HepG2 (cell line): Measurements from ENCODE around the gene NDUFC1. TPM values are rescaled to one million over a fixed set of nuclear protein-coding genes. Genes with fewer than 3 reads are reported as not detected.

Experiments
- ADNP ChIP-seq: sonication (generic); formaldehyde crosslinking; IDR thresholded peaks from 2 replicates; pipeline ENCODE4 v1.4.0; 2020; ENCODE audit warnings: missing genetic modification reagents
- AGO1 ChIP-seq: fragments of 200-400 bp; formaldehyde crosslinking; IDR thresholded peaks from 2 replicates; pipeline ENCODE4 v1.6.1; 2017; ENCODE audit warnings: mild to moderate bottlenecking, low read depth, low read length, moderate library complexity; ENCODE audit not compliant: poor library complexity, severe bottlenecking
- ARNTL ChIP-seq: sonication (generic); formaldehyde crosslinking; IDR thresholded peaks from 2 replicates; pipeline ENCODE4 v1.4.0; 2020; ENCODE audit warnings: mild to moderate bottlenecking, missing genetic modification reagents
- ETV5 ChIP-seq: IDR thresholded peaks from 2 replicates; pipeline ENCODE4 v1.6.1; 2018; ENCODE audit warnings: missing biosample characterization, missing genetic modification reagents, inconsistent platforms, borderline replicate concordance
- EZH2 ChIP-seq: conservative IDR thresholded peaks from 2 replicates; pipeline ENCODE4 v1.6.1; 2012; ENCODE audit warnings: mild to moderate bottlenecking, low read depth, low read length, moderate library complexity
- FOXK1 ChIP-seq: sonication (generic); formaldehyde crosslinking; IDR thresholded peaks from 2 replicates; pipeline ENCODE4 v1.4.0; 2020; ENCODE audit warnings: low read depth, missing genetic modification reagents, borderline replicate concordance
- GATAD2A ChIP-seq: IDR thresholded peaks from 2 replicates; pipeline ENCODE4 v1.6.1; 2016
- IKZF4 ChIP-seq: sonication (generic); formaldehyde crosslinking; IDR thresholded peaks from 2 replicates; pipeline ENCODE4 v1.5.1; 2020; ENCODE audit warnings: borderline replicate concordance, mild to moderate bottlenecking, low read depth, missing genetic modification reagents; ENCODE audit errors: not compliant biosample characterization
- IRX3 ChIP-seq: sonication (generic); formaldehyde crosslinking; IDR thresholded peaks from 2 replicates; pipeline ENCODE4 v1.8.1; 2023; ENCODE audit warnings: mild to moderate bottlenecking, low read depth, missing genetic modification reagents, borderline replicate concordance
- MTF2 ChIP-seq: sonication (generic); formaldehyde crosslinking; IDR thresholded peaks from 2 replicates; pipeline ENCODE4 v1.5.0; 2020; ENCODE audit warnings: missing genetic modification reagents, borderline replicate concordance
- PAXIP1 ChIP-seq: sonication (generic); formaldehyde crosslinking; conservative IDR thresholded peaks from 2 replicates; pipeline ENCODE4 v1.4.0; 2020; ENCODE audit warnings: mild to moderate bottlenecking, missing genetic modification reagents, moderate library complexity
- SRSF4 ChIP-seq: fragments of 200-400 bp; formaldehyde crosslinking; IDR thresholded peaks from one replicate; pipeline ENCODE4 v1.6.1; 2018; ENCODE audit warnings: mild to moderate bottlenecking, low read depth, low read length, moderate library complexity; ENCODE audit not compliant: poor library complexity, severe bottlenecking
- TEF ChIP-seq: sonication (generic); formaldehyde crosslinking; IDR thresholded peaks from 2 replicates; pipeline ENCODE4 v1.5.0; 2020; ENCODE audit warnings: missing genetic modification reagents
- ZBTB20 ChIP-seq: sonication (generic); formaldehyde crosslinking; IDR thresholded peaks from 2 replicates; pipeline ENCODE4 v1.8.1; 2023; ENCODE audit warnings: missing genetic modification reagents, low read depth, mild to moderate bottlenecking, borderline replicate concordance
- ZC3H4 ChIP-seq: sonication (generic); formaldehyde crosslinking; IDR thresholded peaks from 2 replicates; pipeline ENCODE4 v1.4.0; 2020; ENCODE audit warnings: missing genetic modification reagents, borderline replicate concordance
- ZFP82 ChIP-seq: sonication (generic); formaldehyde crosslinking; IDR thresholded peaks from 2 replicates; pipeline ENCODE4 v1.5.1; 2020; ENCODE audit warnings: mild to moderate bottlenecking, missing genetic modification reagents, borderline replicate concordance
- ZNF556 ChIP-seq: sonication (generic); formaldehyde crosslinking; IDR thresholded peaks from 2 replicates; pipeline ENCODE4 v1.4.0; 2020; ENCODE audit warnings: mild to moderate bottlenecking, missing genetic modification reagents, borderline replicate concordance
- ZNF564 ChIP-seq: sonication (generic); formaldehyde crosslinking; IDR thresholded peaks from 2 replicates; pipeline ENCODE4 v1.8.1; 2023; ENCODE audit warnings: mild to moderate bottlenecking, missing genetic modification reagents
- ZNF703 ChIP-seq: sonication (generic); formaldehyde crosslinking; IDR thresholded peaks from 2 replicates; pipeline ENCODE4 v1.5.1; 2020; ENCODE audit warnings: missing genetic modification reagents, mild to moderate bottlenecking, moderate library complexity, borderline replicate concordance
- ZNF781 ChIP-seq: sonication (generic); formaldehyde crosslinking; IDR thresholded peaks from 2 replicates; pipeline ENCODE4 v1.5.1; 2020; ENCODE audit warnings: borderline replicate concordance, mild to moderate bottlenecking, missing genetic modification reagents; ENCODE audit errors: not compliant biosample characterization
- polyA plus RNA-seq, 8 experiments: library from polyadenylated mRNA; depleted of rRNA in 3 of 8; stranded (reverse) in 7 of 8; unstranded in 1 of 8; fragments of >200 nt; fragmentation: Illumina TruSeq in 4 of 8; extraction: Trizol in 4 of 8; gene quantifications; 2 replicates each; pipeline versions ENCODE4 v1.2.1 to v1.2.3, GENCODE V29; 2011 to 2016; ENCODE audit warnings: low read depth in 4 of 8, missing spikeins in 1 of 8, mixed read lengths in 1 of 8; ENCODE audit not compliant: insufficient read depth in 1 of 8
- total RNA-seq, 5 experiments: library from RNA; depleted of rRNA; stranded (reverse); fragments of >200 nt; fragmentation: Illumina TruSeq; extraction: Trizol; gene quantifications; 2 replicates each; pipeline ENCODE4 v1.2.3, GENCODE V29; 2016; ENCODE audit warnings: low read depth in 1 of 5
- TF ChIP-seq, protein P1 (sequence below): sonication (generic); formaldehyde crosslinking; IDR thresholded peaks from 2 replicates; pipeline ENCODE4 v1.5.1; 2020; ENCODE audit warnings: missing genetic modification reagents, mild to moderate bottlenecking, borderline replicate concordance
- TF ChIP-seq, protein P2 (sequence below): sonication (generic); formaldehyde crosslinking; IDR thresholded peaks from 2 replicates; pipeline ENCODE4 v1.8.1; 2023; ENCODE audit warnings: mild to moderate bottlenecking, inconsistent platforms, moderate library complexity, missing genetic modification reagents, borderline replicate concordance

The NDUFC1 gene
- total and polyA plus RNA-seq, 2 of the 13 experiments (the other 11 are each of a cell fraction or from before 2014, with no cell fraction given), result 43.4 to 96.4 TPM

GRCh38 chr4:139295206-139295941, 6.9 kb downstream of the NDUFC1 start (continued):
- TF ChIP-seq ZNF556 (CRISPR knock-in tag), result peak; percentile 87; the same call in 1 of the 2 replicates
- TF ChIP-seq GATAD2A (CRISPR knock-in tag), result peak; percentile 68; the same call in 1 of the 2 replicates
- TF ChIP-seq AGO1, result no peak
- TF ChIP-seq ZNF564 (CRISPR knock-in tag), result peak; percentile 67
- TF ChIP-seq ZC3H4 (CRISPR knock-in tag), result 0 out of 2 replicates have a peak, but pooled peaks have one; percentile 55
- TF ChIP-seq ZBTB20, result no peak
- TF ChIP-seq TEF (CRISPR knock-in tag), result no peak
- TF ChIP-seq FOXK1 (CRISPR knock-in tag), result peak; percentile 81
- no peak for TF ChIP-seq SRSF4
- peak; percentile 18 for TF ChIP-seq ZNF781 (CRISPR knock-in tag)
- TF ChIP-seq ETV5 (CRISPR knock-in tag), result peak; percentile 100
- TF ChIP-seq EZH2, result no peak
- peak; percentile 63; the same call in 1 of the 2 replicates for TF ChIP-seq ARNTL (CRISPR knock-in tag)
- TF ChIP-seq, protein P1, sequence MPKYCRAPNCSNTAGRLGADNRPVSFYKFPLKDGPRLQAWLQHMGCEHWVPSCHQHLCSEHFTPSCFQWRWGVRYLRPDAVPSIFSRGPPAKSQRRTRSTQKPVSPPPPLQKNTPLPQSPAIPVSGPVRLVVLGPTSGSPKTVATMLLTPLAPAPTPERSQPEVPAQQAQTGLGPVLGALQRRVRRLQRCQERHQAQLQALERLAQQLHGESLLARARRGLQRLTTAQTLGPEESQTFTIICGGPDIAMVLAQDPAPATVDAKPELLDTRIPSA (CRISPR knock-in tag), result 0 out of 2 replicates have a peak, but pooled peaks have one; percentile 77
- 0 out of 2 replicates have a peak, but pooled peaks have one; percentile 45 for TF ChIP-seq ZNF703 (CRISPR knock-in tag)
- peak; percentile 55; the same call in 1 of the 2 replicates for TF ChIP-seq ADNP (CRISPR knock-in tag)
- peak; percentile 44; the same call in 1 of the 2 replicates for TF ChIP-seq PAXIP1 (CRISPR knock-in tag)
- peak; percentile 81; the same call in 1 of the 2 replicates for TF ChIP-seq IRX3 (CRISPR knock-in tag)
- TF ChIP-seq ZFP82 (CRISPR knock-in tag), result no peak
- TF ChIP-seq IKZF4 (CRISPR knock-in tag), result peak; percentile 65
- no peak; the same call in 1 of the 2 replicates for TF ChIP-seq MTF2 (CRISPR knock-in tag)
- TF ChIP-seq, protein P2, sequence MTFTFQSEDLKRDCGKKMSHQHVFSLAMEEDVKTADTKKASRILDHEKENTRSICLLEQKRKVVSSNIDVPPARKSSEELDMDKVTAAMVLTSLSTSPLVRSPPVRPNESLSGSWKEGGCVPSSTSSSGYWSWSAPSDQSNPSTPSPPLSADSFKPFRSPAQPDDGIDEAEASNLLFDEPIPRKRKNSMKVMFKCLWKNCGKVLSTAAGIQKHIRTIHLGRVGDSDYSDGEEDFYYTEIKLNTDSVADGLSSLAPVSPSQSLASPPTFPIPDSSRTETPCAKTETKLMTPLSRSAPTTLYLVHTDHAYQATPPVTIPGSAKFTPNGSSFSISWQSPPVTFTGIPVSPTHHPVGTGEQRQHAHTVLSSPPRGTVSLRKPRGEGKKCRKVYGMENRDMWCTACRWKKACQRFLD (CRISPR knock-in tag), result peak; percentile 90; the same call in 1 of the 2 replicates
